HEK293T (cell line): ENCODE measurements around the gene MDK.

ENCODE experiments used
- CTCF ChIA-PET: fragments of 350-600 bp; formaldehyde crosslinking; extraction: SDS; loops from one replicate; lab custom pipeline; 2021; ENCODE audit warnings: antibody characterized with exemption, inconsistent platforms; lab: Yijun Ruan, JAX
- POLR2A ChIA-PET: fragments of 350-600 bp; formaldehyde crosslinking; extraction: SDS; loops from one replicate; lab custom pipeline; 2020; ENCODE audit warnings: antibody characterized with exemption, inconsistent platforms; lab: Yijun Ruan, JAX
- DNase-seq: peaks from one replicate; pipeline ENCODE4 v3.0.0; 2012; ENCODE audit warnings: mixed read lengths; ENCODE audit errors: extremely low spot score
- ARNT ChIP-seq: fragments of 450-650 bp; IDR thresholded peaks from 2 replicates; pipeline ENCODE4 v1.6.1; 2017; ENCODE audit warnings: mild to moderate bottlenecking
- BHLHE40 ChIP-seq: fragments of 450-650 bp; IDR thresholded peaks from 2 replicates; pipeline ENCODE4 v1.6.1; 2016; ENCODE audit warnings: mild to moderate bottlenecking, moderate library complexity, borderline replicate concordance
- CTBP1 ChIP-seq: fragments of 450-650 bp; IDR thresholded peaks from 2 replicates; pipeline ENCODE4 v1.6.1; 2016; ENCODE audit warnings: borderline replicate concordance
- ELF4 ChIP-seq: fragments of 450-650 bp; IDR thresholded peaks from 2 replicates; pipeline ENCODE4 v1.6.1; 2017; ENCODE audit warnings: antibody characterized with exemption
- FOXA1 ChIP-seq: fragments of 450-650 bp; IDR thresholded peaks from 2 replicates; pipeline ENCODE4 v1.6.1; 2016; ENCODE audit warnings: mild to moderate bottlenecking
- FOXK2 ChIP-seq: fragments of 450-650 bp; IDR thresholded peaks from 2 replicates; pipeline ENCODE4 v1.6.1; 2016; ENCODE audit warnings: mild to moderate bottlenecking
- FOXM1 ChIP-seq: fragments of 450-650 bp; IDR thresholded peaks from 2 replicates; pipeline ENCODE4 v1.6.1; 2017; ENCODE audit warnings: mild to moderate bottlenecking, borderline replicate concordance
- HDGF ChIP-seq: fragments of 450-650 bp; IDR thresholded peaks from 2 replicates; pipeline ENCODE4 v1.6.1; 2017; ENCODE audit warnings: antibody characterized with exemption, borderline replicate concordance
- L3MBTL2 ChIP-seq: fragments of 450-650 bp; conservative IDR thresholded peaks from 2 replicates; pipeline ENCODE4 v1.6.1; 2016; ENCODE audit warnings: mild to moderate bottlenecking
- LEF1 ChIP-seq: fragments of 450-650 bp; IDR thresholded peaks from 2 replicates; pipeline ENCODE4 v1.6.1; 2017; ENCODE audit warnings: mild to moderate bottlenecking, borderline replicate concordance
- NFRKB ChIP-seq: fragments of 450-650 bp; IDR thresholded peaks from 2 replicates; pipeline ENCODE4 v1.6.1; 2016; ENCODE audit warnings: mild to moderate bottlenecking, moderate library complexity
- SP1 ChIP-seq: fragments of 450-650 bp; IDR thresholded peaks from 2 replicates; pipeline ENCODE4 v1.6.1; 2017
- SUZ12 ChIP-seq: fragments of 450-650 bp; IDR thresholded peaks from 2 replicates; pipeline ENCODE4 v1.6.1; 2016; ENCODE audit warnings: mild to moderate bottlenecking
- TARDBP ChIP-seq: fragments of 450-650 bp; IDR thresholded peaks from 2 replicates; pipeline ENCODE4 v1.6.1; 2016
- ZNF384 ChIP-seq: fragments of 450-650 bp; IDR thresholded peaks from 2 replicates; pipeline ENCODE4 v1.6.1; 2016
- TF ChIP-seq, protein P1 (sequence below): fragments of 450-650 bp; IDR thresholded peaks from 2 replicates; pipeline ENCODE4 v1.6.1; 2016

Gene MDK

DNA sequence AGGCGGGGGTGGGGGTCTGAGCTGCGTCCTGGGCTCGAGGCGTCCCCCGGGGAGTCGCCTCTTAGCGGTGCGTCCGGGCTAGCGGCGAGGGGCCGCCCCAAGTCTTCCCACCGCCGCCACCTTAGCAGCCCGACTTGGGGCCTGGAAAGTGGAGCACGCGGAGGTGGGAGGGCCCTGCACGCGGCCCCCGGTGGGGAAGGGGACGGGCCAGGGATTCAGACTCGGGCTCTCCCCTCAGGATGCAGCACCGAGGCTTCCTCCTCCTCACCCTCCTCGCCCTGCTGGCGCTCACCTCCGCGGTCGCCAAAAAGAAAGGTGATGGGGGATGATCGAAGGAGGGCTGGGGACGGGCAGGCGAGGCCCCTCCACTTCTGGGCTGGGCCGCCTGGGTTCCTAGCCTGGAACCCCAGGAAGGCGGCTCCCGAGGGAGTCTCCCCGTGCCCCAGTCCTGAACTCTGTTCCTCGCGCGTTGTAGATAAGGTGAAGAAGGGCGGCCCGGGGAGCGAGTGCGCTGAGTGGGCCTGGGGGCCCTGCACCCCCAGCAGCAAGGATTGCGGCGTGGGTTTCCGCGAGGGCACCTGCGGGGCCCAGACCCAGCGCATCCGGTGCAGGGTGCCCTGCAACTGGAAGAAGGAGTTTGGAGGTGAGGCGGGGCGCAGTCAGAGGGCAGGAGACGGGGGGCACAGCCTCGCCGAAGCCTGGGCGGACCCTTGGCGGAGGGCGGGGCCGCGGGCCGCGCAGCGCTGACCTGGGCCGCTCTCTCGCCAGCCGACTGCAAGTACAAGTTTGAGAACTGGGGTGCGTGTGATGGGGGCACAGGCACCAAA is 563 bp downstream of the MDK start:
- ChIA-PET CTCF (interaction anchor here (0.5 to 1.9 kb wide), 4 partner anchors 10 to 840 kb away, joined by 4 to 12 read pairs (median 4); partner anchors contain the start of gene CHRM4), POLR2A (interaction anchor here (1.2 to 1.5 kb wide), 2 partner anchors 10 to 17 kb away, joined by 3 to 10 read pairs; partner anchors contain the start of gene CHRM4)
- DNase-seq, result peak; percentile 41
- TF ChIP-seq L3MBTL2, result peak; percentile 77
- TF ChIP-seq SUZ12, result no peak

DNA sequence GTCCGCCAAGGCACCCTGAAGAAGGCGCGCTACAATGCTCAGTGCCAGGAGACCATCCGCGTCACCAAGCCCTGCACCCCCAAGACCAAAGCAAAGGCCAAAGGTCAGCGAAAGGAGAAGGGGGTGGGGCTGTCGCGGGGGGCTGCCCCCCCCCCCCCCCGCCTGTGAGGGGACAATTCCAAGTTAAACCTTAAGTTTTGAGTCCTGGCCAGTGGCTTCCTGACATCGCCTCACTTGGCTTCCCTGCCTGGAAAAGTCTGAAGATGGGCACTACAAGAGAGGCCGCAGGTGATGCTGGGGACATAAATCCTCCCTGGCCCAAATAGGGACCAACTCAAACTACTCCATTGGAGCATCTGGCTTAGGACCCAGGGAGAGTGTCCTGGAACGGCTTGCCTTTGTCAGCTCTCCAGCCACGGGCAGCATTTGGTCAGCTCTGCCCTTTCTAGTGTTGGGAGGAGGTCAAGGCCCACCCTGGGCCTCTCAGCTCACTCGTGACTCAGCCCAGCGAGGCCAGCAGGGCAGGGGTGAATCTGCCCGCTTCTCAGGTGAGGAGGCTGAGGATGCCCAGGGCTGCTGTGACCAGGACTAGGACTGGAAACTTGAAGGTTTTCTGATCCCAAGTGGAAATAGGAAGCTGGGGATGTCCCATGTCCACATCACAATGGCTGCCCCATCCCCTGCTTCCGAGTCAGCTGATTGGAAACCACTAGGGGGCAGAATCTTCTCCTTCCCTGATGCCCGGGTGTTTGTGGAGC is 1.4 kb downstream of the MDK start:
- ChIA-PET CTCF (interaction anchor here (0.5 to 1.9 kb wide), 13 partner anchors 9 to 841 kb away, joined by 3 to 12 read pairs (median 3); partner anchors contain the start of genes CHRM4 and DGKZ), POLR2A (interaction anchor here (1.2 to 1.5 kb wide), 3 partner anchors 9 to 139 kb away, joined by 3 to 10 read pairs (median 3); partner anchors contain the start of gene CHRM4)
- DNase-seq, result peak; percentile 67

DNA sequence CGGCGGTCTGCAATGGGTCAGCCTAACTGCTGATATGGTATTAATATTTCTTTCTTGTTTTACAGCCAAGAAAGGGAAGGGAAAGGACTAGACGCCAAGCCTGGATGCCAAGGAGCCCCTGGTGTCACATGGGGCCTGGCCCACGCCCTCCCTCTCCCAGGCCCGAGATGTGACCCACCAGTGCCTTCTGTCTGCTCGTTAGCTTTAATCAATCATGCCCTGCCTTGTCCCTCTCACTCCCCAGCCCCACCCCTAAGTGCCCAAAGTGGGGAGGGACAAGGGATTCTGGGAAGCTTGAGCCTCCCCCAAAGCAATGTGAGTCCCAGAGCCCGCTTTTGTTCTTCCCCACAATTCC is 1.9 kb downstream of the MDK start:
- DNase-seq, result no peak
- no peak for TF ChIP-seq SUZ12
- no peak for TF ChIP-seq FOXA1
- no peak for TF ChIP-seq L3MBTL2
- no peak for TF ChIP-seq FOXM1
- no peak for TF ChIP-seq CTBP1
- TF ChIP-seq, protein P1, sequence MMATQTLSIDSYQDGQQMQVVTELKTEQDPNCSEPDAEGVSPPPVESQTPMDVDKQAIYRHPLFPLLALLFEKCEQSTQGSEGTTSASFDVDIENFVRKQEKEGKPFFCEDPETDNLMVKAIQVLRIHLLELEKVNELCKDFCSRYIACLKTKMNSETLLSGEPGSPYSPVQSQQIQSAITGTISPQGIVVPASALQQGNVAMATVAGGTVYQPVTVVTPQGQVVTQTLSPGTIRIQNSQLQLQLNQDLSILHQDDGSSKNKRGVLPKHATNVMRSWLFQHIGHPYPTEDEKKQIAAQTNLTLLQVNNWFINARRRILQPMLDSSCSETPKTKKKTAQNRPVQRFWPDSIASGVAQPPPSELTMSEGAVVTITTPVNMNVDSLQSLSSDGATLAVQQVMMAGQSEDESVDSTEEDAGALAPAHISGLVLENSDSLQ, result no peak
- no peak for TF ChIP-seq TARDBP
- no peak for TF ChIP-seq HDGF
- TF ChIP-seq NFRKB, result no peak
- no peak for TF ChIP-seq ARNT
- TF ChIP-seq FOXK2, result no peak
- TF ChIP-seq LEF1, result no peak
- no peak for TF ChIP-seq BHLHE40
- no peak for TF ChIP-seq SP1
- no peak for TF ChIP-seq ZNF384
- no peak for TF ChIP-seq ELF4
- POLR2A ChIA-PET, result interaction anchor here (1.2 to 1.5 kb wide), 3 partner anchors 9 to 140 kb away, joined by 3 to 10 read pairs (median 3); partner anchors contain the start of gene CHRM4
- CTCF ChIA-PET, result interaction anchor here (0.6 to 1.9 kb wide), 14 partner anchors 8 to 608 kb away, joined by 3 to 12 read pairs (median 4); partner anchors contain the start of genes CHRM4 and DGKZ

More for the DNA sequence above, 1.4 kb downstream of the MDK start:
- TF ChIP-seq ZNF384 (no peak), SP1 (no peak), CTBP1 (no peak), ARNT (no peak), L3MBTL2 (no peak), HDGF (no peak), BHLHE40 (no peak), SUZ12 (no peak), TARDBP (no peak), FOXA1 (no peak), LEF1 (no peak), FOXK2 (no peak)
- TF ChIP-seq, protein P1, result no peak

DNA sequence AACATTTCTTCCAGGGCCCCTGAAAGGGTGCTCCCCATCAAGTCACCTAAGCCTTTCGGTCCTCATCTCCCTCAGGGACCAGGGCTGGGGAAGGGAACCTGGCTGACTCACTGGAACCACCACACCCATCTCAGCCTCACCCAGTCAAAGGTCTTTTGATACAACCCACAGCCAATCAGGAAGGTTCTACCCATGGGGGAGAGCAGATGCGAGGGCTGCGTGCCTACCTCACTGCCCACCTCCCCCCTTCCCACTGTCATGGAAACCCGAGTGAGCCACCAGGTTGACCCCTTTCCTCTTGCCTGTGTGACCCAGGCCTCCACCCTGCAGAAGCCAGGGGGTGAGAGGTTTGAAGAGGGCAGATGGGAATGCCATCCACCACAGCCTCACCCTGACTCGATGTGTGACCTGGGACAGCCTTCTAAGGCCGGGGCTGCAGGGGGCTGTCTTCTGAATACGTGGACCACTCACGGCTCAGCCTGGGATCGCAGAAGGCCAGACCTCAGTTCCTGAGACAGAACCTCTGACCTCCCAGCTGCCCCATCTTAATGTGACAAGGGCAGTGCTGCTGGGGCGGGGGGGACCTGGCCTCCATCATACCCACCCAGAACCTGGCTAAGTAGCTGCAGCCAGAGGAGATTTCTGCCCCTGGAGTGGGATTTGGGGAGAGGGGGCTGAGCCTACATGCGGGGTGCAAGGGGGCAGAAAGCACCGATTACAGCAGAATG is 2.7 kb downstream of the MDK start:
- ChIA-PET CTCF (interaction anchor here (0.6 to 1.9 kb wide), 8 partner anchors 8 to 607 kb away, joined by 3 to 12 read pairs (median 4); partner anchors contain the start of genes CHRM4 and DGKZ), POLR2A (interaction anchor here (1.3 to 1.5 kb wide), 2 partner anchors 8 to 141 kb away, joined by 3 to 10 read pairs; partner anchors contain the start of gene CHRM4)
- TF ChIP-seq ZNF384, result no peak
- TF ChIP-seq, protein P1, result no peak
- no peak for TF ChIP-seq NFRKB
- TF ChIP-seq HDGF, result no peak
- no peak for TF ChIP-seq CTBP1
- TF ChIP-seq FOXM1, result no peak
- DNase-seq, result no peak
